Liver (tissue), 9 donors: Measurements from ENCODE around the gene LGALS8. TPM values are rescaled to one million over a fixed set of nuclear protein-coding genes. Genes with fewer than 3 reads are reported as not detected.

Experiments
- DNase-seq: peaks from one replicate; pipeline ENCODE4 v3.0.0-alpha.2; 2017; ENCODE audit warnings: low spot score
- H3K27ac ChIP-seq, 2 donors: one replicate each; pipeline ENCODE4 v1.7.0; 2013; ENCODE audit warnings: inconsistent platforms in 2 of 2, low read length in 2 of 2, control low read depth in 1 of 2, low read depth in 1 of 2, mild to moderate bottlenecking in 1 of 2
- H3K27me3 ChIP-seq, 4 donors: one replicate each; pipeline versions ENCODE4 v1.6.1 to v1.7.0; 2013; ENCODE audit warnings: low read length in 3 of 4, inconsistent platforms in 1 of 4, mild to moderate bottlenecking in 1 of 4, moderate library complexity in 1 of 4; ENCODE audit not compliant: control insufficient read depth in 4 of 4, insufficient read depth in 4 of 4
- H3K36me3 ChIP-seq, 4 donors: one replicate each; pipeline versions ENCODE4 v1.6.1 to v1.7.0; 2013; ENCODE audit warnings: low read length in 3 of 4, mild to moderate bottlenecking in 3 of 4, low read depth in 1 of 4, moderate library complexity in 1 of 4; ENCODE audit not compliant: control insufficient read depth in 4 of 4, insufficient read depth in 3 of 4
- H3K4me1 ChIP-seq, 4 donors: one replicate each; pipeline versions ENCODE4 v1.6.1 to v1.7.0; 2013; ENCODE audit warnings: low read length in 3 of 4, mild to moderate bottlenecking in 3 of 4, moderate library complexity in 1 of 4; ENCODE audit not compliant: control insufficient read depth in 4 of 4, insufficient read depth in 4 of 4
- H3K4me3 ChIP-seq, 3 donors: one replicate each; pipeline versions ENCODE4 v1.6.1 to v1.7.0; 2013; ENCODE audit warnings: low read length in 3 of 3, control low read depth in 1 of 3, low read depth in 1 of 3, mild to moderate bottlenecking in 1 of 3
- H3K9ac ChIP-seq, 2 donors: one replicate each; pipeline ENCODE4 v1.7.0; 2013; ENCODE audit warnings: low read length in 2 of 2, mild to moderate bottlenecking in 2 of 2, moderate library complexity in 2 of 2, control low read depth in 1 of 2, low read depth in 1 of 2
- H3K9me3 ChIP-seq, 4 donors: one replicate each; pipeline versions ENCODE4 v1.6.1 to v1.7.0; 2013; ENCODE audit warnings: low read length in 3 of 4; ENCODE audit not compliant: control insufficient read depth in 4 of 4
- ATF3 ChIP-seq: IDR thresholded peaks from 2 replicates; pipeline ENCODE4 v1.6.1; 2016; ENCODE audit warnings: antibody characterized with exemption
- EGR1 ChIP-seq, 2 donors: IDR thresholded peaks; 2 replicates each; pipeline ENCODE4 v1.6.1; 2016 to 2018; ENCODE audit warnings: antibody characterized with exemption in 2 of 2, low read depth in 2 of 2
- FOXA2 ChIP-seq: IDR thresholded peaks from 2 replicates; pipeline ENCODE4 v1.6.1; 2016; ENCODE audit warnings: antibody characterized with exemption
- GABPA ChIP-seq, 2 donors: IDR thresholded peaks in 1 of 2; conservative IDR thresholded peaks in 1 of 2; 2 replicates each; pipeline ENCODE4 v1.6.1; 2016; ENCODE audit warnings: antibody characterized with exemption in 2 of 2, mild to moderate bottlenecking in 1 of 2, moderate library complexity in 1 of 2
- HNF4A ChIP-seq, 2 donors: conservative IDR thresholded peaks; 2 replicates each; pipeline ENCODE4 v1.6.1; 2016; ENCODE audit warnings: antibody characterized with exemption in 2 of 2, mild to moderate bottlenecking in 2 of 2
- HNF4G ChIP-seq: IDR thresholded peaks from 2 replicates; pipeline ENCODE4 v1.6.1; 2016; ENCODE audit warnings: antibody characterized with exemption
- MAX ChIP-seq: IDR thresholded peaks from 2 replicates; pipeline ENCODE4 v1.6.1; 2016; ENCODE audit warnings: antibody characterized with exemption
- NR2F2 ChIP-seq: IDR thresholded peaks from 2 replicates; pipeline ENCODE4 v1.6.1; 2016; ENCODE audit warnings: antibody characterized with exemption
- RAD21 ChIP-seq, 2 donors: IDR thresholded peaks; 2 replicates each; pipeline ENCODE4 v1.6.1; 2016; ENCODE audit warnings: antibody characterized with exemption in 2 of 2, mild to moderate bottlenecking in 2 of 2
- REST ChIP-seq: IDR thresholded peaks from 2 replicates; pipeline ENCODE4 v1.6.1; 2016; ENCODE audit warnings: antibody characterized with exemption, mild to moderate bottlenecking
- RXRA ChIP-seq, 2 donors: IDR thresholded peaks; 2 replicates each; pipeline ENCODE4 v1.6.1; 2017 to 2018; ENCODE audit warnings: antibody characterized with exemption in 2 of 2, mild to moderate bottlenecking in 1 of 2
- TAF1 ChIP-seq: conservative IDR thresholded peaks from 2 replicates; pipeline ENCODE4 v1.6.1; 2016; ENCODE audit warnings: antibody characterized with exemption, mild to moderate bottlenecking
- YY1 ChIP-seq: IDR thresholded peaks from 2 replicates; pipeline ENCODE4 v1.6.1; 2016; ENCODE audit warnings: antibody characterized with exemption, mild to moderate bottlenecking
- WGBS: extraction: QIAGEN DNeasy Blood & Tissue Kit; methylation state at CpG from one replicate; pipeline ENCODE4 v1.1.7; 2013; 5-methylcytosine and 5-hydroxymethylcytosine counted together
- polyA plus RNA-seq, 2 donors: library from polyadenylated mRNA; stranded (reverse) in 1 of 2; unstranded in 1 of 2; fragments of 200-250 nt in 1 of 2; fragments of >200 nt in 1 of 2; fragmentation: Nextera tagmentation in 1 of 2; extraction: Ambion mirVana in 1 of 2; gene quantifications; one replicate each; pipeline versions ENCODE4 v1.2.1 to v1.2.3, GENCODE V29; 2013 to 2015
- total RNA-seq, 2 donors: library from RNA; depleted of rRNA; stranded (reverse); fragments of >200 nt; gene quantifications; one replicate each; pipeline ENCODE4 v1.2.3, GENCODE V29; 2014
- donor health status: healthy.
- donor health status: healthy.
- donor health status: healthy.
- donor health status: healthy.
- donor health status: healthy.

Gene LGALS8
- total and polyA plus RNA-seq, 4 donors = 20.7 to 75.9 (median 50.4) TPM

GRCh38 chr1:236536540-236536939 lies 12.8 kb downstream of the LGALS8 start:
- Histone ChIP-seq H3K4me1 (peaks cover 0 to 51% (median 47%) of the 10 kb centered on the region in 4 donors), H3K9ac (no peak overlapping the region), H3K27me3 (no peaks in the 10 kb centered on the region), H3K27ac (no peak overlapping the region), H3K36me3 (peaks cover 0 to 35% (median 29%) of the 10 kb centered on the region in 4 donors), H3K9me3 (no peaks in the 10 kb centered on the region), H3K4me3 (no peak overlapping the region)
- WGBS = 74% methylated on average over 5 of the region's 5 CpGs
- TF ChIP-seq REST (no peak), NR2F2 (no peak), HNF4G (no peak), RAD21 (IDR thresholded peaks at IDR 0.05) (no peak), MAX (no peak), GABPA (IDR thresholded peaks at IDR 0.05 in 1 of 2, conservative IDR thresholded peaks at IDR 0.05 in 1 of 2) (no peak), TAF1 (no peak), EGR1 (IDR thresholded peaks at IDR 0.05; ENCODE audit: low read depth in 2 of 2) (no peak), YY1 (no peak), HNF4A (conservative IDR thresholded peaks at IDR 0.05) (no peak), FOXA2 (no peak), ATF3 (no peak)
- DNase-seq = no peak

GRCh38 chr1:236540813-236541465 lies 17.2 kb downstream of the LGALS8 start:
- no peak overlapping the region for H3K27ac ChIP-seq
- no peak overlapping the region for H3K4me3 ChIP-seq
- TF ChIP-seq RXRA (IDR thresholded peaks at IDR 0.05) (peak; percentile 57 to 59), REST (no peak)
- no peaks in the 10 kb centered on the region for H3K9me3 ChIP-seq
- peaks cover 13 to 72% (median 63%) of the 10 kb centered on the region in 4 donors for H3K36me3 ChIP-seq
- WGBS = 51% methylated on average over 4 of the region's 4 CpGs
- no peak for DNase-seq
- H3K4me1 ChIP-seq = peaks cover 0 to 17% (median 14%) of the 10 kb centered on the region in 4 donors
- no peaks in the 10 kb centered on the region for H3K27me3 ChIP-seq
- no peak overlapping the region for H3K9ac ChIP-seq
